ENCODE results near the gene CARD6.
"Not testable (repeated sequence)": the region's sequence is repeated elsewhere in the genome, so short reads cannot be mapped to it uniquely, and the experiment has no call there.

The CARD6 gene

DNA sequence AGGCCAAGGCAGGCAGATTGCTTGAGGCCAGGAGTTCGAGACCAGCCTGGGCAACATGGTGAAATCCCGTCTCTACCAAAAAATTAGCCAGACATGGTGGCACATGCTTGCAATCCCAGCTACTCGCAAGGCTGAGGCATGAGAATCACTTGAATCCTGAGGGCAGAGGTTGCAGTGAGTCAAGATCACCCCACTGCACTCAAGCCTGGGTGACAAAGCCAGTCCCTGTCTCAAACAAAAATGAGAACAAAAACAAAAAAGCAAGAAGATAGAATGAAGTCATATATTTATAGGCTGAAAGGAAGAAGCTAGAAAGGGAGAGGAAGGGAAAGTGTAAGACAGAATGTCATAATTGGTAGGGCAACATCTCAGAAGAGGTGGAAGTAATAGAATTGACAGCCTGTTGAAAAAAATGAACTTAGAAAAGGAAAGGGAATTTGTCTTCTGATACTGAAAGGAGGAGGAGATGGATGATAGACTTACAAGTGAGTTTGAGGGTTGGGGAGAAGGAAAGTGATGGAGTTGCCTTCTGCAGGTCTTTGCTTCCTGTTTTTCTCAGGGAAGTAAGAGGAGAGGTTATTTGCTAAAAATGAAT, 32.2 kb downstream of the CARD6 start:
- DNase-seq, result no peak

DNA sequence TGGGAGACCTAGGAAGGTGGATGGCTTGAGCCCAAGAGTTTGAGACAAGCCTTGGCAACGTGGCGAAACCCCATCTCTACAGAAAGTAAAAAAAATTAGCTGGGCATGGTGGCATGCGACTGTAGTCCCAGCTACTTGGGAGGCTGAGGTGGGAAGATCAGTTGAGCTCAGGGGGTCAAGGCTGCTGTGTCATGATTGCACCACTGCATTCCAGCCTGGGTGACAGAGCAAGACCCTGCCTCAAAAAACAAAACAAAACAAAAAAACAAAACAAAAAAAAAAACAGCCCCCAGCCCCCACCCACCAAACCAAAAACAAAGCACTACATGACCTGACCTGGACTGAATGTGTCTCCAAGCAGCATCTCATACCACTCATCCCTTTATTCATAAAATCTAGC, 34.8 kb downstream of the CARD6 start:
- DNase-seq, result no peak

DNA sequence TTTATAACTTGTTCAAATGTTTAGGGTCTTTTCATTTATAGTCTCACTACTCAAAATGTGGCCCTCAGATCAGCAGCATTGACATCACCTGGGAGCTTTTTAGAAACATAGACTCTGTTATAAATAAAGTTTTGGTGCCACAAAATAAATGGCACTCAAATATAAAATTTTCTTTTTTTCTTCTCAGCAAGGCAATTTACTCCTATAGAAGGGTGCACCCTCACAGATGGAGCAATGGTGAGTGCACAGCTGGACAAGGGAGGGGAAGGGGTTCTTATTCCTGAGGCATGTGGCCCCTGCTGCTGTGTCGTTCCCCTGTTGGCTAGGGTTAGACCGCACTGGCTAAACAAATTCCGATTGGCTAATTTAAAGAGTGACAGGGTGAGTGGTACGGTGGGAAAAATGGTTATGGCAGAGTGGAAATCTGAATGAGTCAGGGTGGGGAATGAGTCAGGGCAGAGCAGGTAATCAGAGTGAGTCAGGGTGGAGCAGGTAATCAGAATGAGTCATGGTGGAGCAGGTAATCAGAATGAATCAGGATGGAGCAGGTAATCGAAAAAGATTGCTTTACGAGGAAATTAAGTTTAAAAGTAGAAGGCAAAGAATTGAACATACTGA, 36.3 kb downstream of the CARD6 start:
- peak; percentile 24 for DNase-seq

DNA sequence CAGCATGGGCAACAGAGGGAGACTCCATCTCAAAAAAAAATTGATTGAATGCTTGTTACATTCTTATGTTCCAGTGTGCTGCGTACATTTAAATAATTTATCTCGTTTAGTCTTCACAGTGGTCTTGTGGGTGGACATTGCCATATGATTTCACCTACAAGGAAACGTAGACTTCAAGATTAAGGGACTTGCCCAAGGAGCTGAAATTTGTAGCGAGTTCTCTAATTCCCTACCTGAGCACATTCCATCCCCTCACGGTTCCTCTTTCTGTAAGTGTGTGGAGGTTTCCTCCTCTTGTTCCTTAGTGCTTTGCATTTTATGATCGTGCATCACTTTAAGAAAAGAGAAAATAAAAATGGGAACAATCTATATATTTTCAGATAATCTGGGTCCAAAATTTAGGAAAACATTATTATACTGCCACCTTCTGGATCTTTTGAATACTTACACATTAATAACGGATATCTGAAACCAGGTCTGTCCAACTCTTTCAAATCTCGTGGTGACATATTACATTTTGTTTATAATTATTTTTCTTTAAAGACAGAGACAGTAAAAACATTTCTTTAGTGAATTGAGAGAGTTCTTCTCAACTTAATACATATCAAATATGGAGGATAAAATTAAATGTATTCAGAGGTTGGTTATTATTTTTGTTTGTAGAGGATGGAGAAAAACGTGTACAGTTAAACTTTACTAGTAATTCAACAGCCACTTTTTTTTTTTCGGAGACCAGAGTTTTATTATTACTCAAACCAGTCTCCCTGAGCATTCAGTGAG, 38.2 kb downstream of the CARD6 start:
- no peak for DNase-seq

DNA sequence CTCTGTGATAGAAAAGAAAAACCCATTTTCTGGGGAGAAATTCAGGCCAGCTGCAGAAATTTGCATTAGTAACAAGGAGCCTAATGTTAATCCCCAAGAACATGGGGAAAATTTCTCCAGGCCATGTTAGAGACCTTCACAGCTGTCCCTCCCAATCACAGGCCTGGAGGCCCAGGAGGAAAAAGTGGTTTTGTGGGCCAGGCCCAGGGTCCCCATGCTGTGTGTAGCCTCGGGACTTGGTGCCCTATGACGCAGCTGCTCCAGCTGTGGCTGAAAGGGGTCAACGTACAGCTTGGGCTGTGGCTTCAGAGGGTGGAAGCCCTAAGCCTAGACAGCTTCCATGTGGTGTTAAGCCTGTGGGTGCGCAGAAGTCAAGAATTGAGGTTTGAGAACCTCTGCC, 41.1 kb downstream of the CARD6 start:
- no peak for DNase-seq

DNA sequence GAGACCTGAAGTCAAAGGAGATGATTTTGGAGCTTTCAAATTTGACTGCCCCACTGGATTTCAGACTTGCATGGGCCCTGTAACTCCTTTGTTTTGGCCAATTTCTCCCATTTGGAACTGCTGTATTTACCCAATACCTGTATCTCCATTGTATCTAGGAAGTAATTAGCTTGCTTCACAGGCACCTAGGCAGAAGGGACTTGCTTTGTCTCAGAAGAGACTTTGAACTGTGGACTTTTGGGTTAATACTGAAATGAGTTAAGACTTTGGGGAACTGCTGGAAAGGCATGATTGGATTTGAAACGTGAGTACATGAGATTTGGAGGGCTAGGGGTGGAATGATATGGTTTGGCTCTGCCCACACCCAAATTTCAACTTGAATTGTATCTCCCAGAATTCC, 41.9 kb downstream of the CARD6 start:
- not testable (repeated sequence) for DNase-seq

DNA sequence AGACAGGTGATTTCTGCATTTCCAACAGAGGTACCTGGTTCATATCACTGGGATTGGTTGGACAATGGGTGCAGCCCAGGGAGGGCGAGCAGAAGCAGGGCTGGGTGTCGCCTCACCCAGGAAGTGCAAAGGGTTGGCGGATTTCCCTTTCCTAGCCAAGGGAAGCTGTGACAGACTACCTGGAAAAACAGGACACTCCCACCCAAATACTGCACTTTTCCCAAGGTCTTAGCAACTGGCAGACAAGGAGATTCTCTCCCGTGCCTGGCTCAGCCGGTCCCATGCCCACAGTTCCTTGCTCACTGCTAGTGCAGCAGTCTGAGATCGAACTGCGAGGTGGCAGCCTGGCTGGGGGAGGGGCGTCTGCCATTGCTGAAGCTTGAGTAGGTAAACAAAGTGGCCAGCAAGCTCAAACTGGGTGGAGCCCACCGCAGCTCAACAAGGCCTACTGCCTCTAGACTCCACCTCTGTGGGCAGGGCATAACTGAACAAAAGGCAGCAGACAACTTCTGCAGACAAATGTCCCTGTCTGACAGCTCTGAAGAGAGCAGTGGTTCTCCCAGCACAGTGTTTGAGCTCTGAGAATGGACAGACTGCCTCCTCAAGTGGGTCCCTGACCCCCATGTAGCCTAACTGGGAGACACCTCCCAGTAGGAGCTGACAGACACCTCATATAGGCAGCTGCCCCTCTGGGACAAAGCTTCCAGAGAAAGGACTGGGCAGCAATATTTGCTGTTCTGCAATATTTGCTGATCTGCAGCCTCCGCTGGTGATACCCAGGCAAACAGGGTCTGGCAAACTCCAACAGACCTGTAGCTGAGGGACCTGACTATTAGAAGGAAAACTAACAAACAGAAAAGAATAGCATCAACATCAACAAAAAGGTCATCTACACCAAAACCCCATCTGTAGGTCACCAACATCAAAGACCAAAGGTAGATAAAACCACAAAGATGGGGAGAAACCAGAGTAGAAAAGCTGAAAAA, 54.6 kb downstream of the CARD6 start:
- not testable (repeated sequence) for DNase-seq

DNA sequence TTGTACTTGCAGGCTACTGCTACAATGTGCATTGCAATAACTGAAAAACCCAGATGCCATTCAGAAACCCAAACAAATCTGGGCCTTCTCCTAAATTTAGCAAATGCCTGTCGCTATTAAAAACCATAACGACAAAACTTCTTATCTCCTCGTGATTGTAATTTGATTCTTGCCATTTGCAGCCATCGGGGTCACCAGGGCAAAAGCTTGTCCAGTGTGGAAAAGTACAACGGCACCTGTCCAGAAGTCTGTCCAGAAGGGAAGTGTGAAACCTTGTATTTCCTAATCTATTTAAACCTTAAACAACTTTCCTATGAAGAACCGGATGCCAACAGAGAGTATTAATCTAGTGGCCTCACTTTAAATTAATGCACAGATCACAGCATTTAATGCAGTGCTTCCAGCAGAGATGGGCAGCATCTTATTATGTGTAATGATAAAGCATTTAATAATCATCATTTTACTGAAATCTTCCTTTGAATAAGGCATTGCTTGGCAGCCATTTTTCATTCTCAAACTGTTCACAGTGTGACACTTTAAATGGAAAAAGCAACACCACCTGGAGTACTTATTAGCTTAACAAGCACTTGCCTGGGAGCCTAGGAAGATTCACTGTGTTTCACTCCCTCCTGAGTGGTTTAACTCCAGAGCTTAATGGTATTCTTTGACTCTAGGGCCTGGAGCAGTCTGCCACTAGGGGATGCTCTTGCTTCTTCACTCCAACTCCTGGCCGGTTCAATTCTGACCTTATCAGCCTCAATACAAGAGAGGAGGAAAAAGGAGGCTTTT, 63.2 kb downstream of the CARD6 start:
- peak; percentile 50 for DNase-seq

DNA sequence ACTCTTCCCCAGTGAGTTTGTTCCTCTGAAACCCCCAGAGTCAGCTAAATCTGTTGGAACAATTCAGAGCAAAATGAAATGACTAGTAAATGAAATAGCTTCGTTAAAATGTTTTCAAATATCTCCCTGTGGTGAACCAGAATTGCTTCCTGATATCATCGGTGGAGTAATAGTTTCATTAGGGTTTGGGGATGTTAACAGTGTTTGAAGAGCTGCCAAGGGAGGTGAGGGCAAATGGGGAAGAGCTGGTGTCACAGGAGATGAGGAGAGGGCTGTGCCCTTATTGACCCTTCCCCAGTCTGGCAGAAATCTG, 63.8 kb downstream of the CARD6 start:
- no peak for DNase-seq

DNA sequence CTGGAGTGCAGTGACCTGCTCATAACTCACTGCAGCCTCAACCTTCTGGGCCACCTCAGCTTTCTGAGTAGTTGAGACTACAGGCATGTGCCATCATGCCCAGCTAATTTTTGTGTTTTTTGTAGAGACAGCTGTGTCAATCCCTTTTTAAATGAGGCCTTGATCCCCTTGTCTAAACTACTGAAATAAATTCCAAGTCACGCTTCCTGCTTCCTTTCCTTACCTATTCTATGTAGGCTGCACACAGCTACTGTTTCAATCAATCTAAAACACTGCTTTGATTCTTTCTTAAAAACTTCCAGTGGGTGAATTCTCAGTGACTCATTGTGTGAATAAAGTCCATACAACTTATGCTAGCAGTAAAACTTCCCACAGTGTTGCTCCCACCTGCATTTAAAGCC, 65.2 kb downstream of the CARD6 start:
- DNase-seq, result no peak

DNA sequence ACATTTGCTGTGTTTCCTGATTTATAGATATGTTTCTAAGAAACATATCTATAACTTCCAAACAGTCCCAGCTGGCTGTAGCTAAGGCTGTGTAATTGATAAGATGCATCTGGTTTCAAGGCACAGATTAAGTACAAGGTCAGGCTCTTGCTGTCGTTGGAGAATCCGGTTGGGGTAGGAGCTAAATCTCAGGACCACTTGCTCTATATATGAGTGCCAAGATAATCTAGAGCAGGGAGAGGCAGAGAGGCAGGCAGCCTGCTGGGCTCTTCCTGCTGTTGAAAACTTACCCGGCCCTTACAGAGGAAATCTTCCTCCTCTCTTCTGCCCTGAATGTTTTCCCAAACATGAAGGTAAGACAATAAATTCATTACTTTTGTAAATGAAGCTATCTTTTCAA, 68.1 kb downstream of the CARD6 start, which contains the start of gene C7:
TSS of gene C7 (plus strand) at position 234 of the 400 bp plus-strand sequence. CDS start at position 348, 114 bp downstream.
- DNase-seq, result no peak

DNA sequence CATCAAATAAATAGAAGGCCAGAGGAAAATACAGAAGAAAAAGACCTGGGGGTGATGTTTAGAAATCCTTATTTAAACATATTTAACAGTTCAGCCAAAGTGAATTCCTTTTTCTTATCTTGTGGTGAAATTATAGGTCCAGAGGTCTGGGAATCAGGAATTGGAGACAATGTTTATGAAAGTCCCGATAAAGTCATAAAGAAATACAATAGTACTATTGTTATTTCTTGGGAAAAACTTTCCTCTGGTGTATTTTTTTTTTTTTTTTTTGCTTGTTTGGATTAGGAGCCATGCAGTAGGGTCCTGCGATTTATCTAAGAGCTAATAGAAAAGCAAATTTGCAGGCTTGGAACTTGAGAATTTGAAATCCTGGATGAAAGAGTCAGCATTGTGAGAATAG, 68.6 kb downstream of the CARD6 start:
- no peak for DNase-seq
